OCI-LY7 (cell line): ENCODE data around the gene DDX27. TPM values are rescaled to one million over a fixed set of nuclear protein-coding genes. Genes with fewer than 3 reads are reported as not detected.
A peak's percentile ranks its signal among the peaks of the same experiment; 100 is the strongest.

Source experiments
- BruUV-seq: library from RNA; stranded (reverse); fragments of 400-500 nt; replicated peaks from 2 replicates; lab custom pipeline; 2021; lab: Mats Ljungman, UMichigan
- CTCF ChIA-PET: fragments of 300-600 bp; sonication (Branson Sonifier 250); formaldehyde crosslinking; loops from one replicate; lab custom pipeline; 2022; ENCODE audit warnings: antibody characterized with exemption; ENCODE audit not compliant: unreplicated experiment; lab: Charles Lee
- POLR2A ChIA-PET: fragments of 300-600 bp; sonication (Branson Sonifier 250); formaldehyde crosslinking; loops from one replicate; lab custom pipeline; 2022; ENCODE audit warnings: antibody characterized with exemption; lab: Charles Lee
- DNase-seq: peaks from one replicate; pipeline ENCODE4 v3.0.0-alpha.2; 2015; ENCODE audit warnings: low spot score
- H2AFZ ChIP-seq: fragments of 200-600 bp; sonication (generic), shearing (Covaris generic); 2 replicates; pipeline ENCODE4 v1.6.1; 2014; ENCODE audit warnings: mild to moderate bottlenecking, antibody characterized with exemption, low read length, moderate library complexity
- H3K27ac ChIP-seq: fragments of 200-600 bp; sonication (generic); 2 replicates; pipeline ENCODE4 v1.5.1; 2014; ENCODE audit warnings: mixed run types, low read depth, mild to moderate bottlenecking, moderate library complexity, low read length, inconsistent platforms; ENCODE audit not compliant: poor library complexity, severe bottlenecking
- H3K36me3 ChIP-seq: fragments of 200-600 bp; sonication (generic); 2 replicates; pipeline ENCODE4 v1.6.1; 2014; ENCODE audit warnings: mild to moderate bottlenecking, antibody characterized with exemption, low read length, moderate library complexity, mixed read lengths; ENCODE audit not compliant: insufficient read depth
- H3K4me1 ChIP-seq: fragments of 200-600 bp; sonication (generic); 2 replicates; pipeline ENCODE4 v1.5.1; 2014; ENCODE audit warnings: mild to moderate bottlenecking, low read length; ENCODE audit not compliant: insufficient read depth, poor library complexity, severe bottlenecking
- H3K4me2 ChIP-seq: fragments of 200-600 bp; sonication (generic); 2 replicates; pipeline ENCODE4 v1.6.1; 2014; ENCODE audit warnings: mild to moderate bottlenecking, low read length
- H3K4me3 ChIP-seq: fragments of 200-600 bp; sonication (generic); 2 replicates; pipeline ENCODE4 v1.5.1; 2014; ENCODE audit warnings: mild to moderate bottlenecking, low read depth, low read length; ENCODE audit not compliant: poor library complexity, severe bottlenecking
- H3K79me2 ChIP-seq: fragments of 200-600 bp; sonication (generic); 2 replicates; pipeline ENCODE4 v1.6.1; 2016; ENCODE audit warnings: low read depth, mild to moderate bottlenecking, low read length, moderate library complexity, mixed read lengths; ENCODE audit not compliant: insufficient read depth
- H3K9me2 ChIP-seq: fragments of 200-600 bp; sonication (generic); 2 replicates; pipeline ENCODE4 v1.6.1; 2016; ENCODE audit warnings: mild to moderate bottlenecking, low read length, mixed read lengths; ENCODE audit not compliant: insufficient read depth
- H3K9me3 ChIP-seq: fragments of 200-600 bp; sonication (generic); 2 replicates; pipeline ENCODE4 v1.6.1; 2014; ENCODE audit warnings: mild to moderate bottlenecking, mixed run types, low read length, mixed read lengths
- H4K20me1 ChIP-seq: fragments of 200-600 bp; sonication (generic); 2 replicates; pipeline ENCODE4 v1.6.1; 2014; ENCODE audit warnings: mild to moderate bottlenecking, antibody characterized with exemption, low read length, moderate library complexity, mixed read lengths; ENCODE audit not compliant: insufficient read depth
- EZH2phosphoT487 ChIP-seq: fragments of 200-600 bp; sonication (generic); IDR thresholded peaks from 2 replicates; pipeline ENCODE4 v1.6.1; 2018; ENCODE audit warnings: low read depth, borderline replicate concordance, mild to moderate bottlenecking, mixed run types, antibody characterized with exemption, low read length, moderate library complexity, mixed read lengths
- intact Hi-C: fragments of 100-400 bp; cut with micrococcal nuclease; formaldehyde crosslinking; loops from one replicate; pipeline ENCODE4 v1.10.0; 2022; ENCODE audit not compliant: unreplicated experiment
- total RNA-seq, 2 experiments: library from RNA; depleted of rRNA in 1 of 2; stranded (reverse); fragments of >200 nt in 1 of 2; shearing (Covaris generic) in 1 of 2; gene quantifications; 2 replicates each; pipeline ENCODE4 v1.2.3, GENCODE V29; 2014 to 2022
- TF ChIP-seq, protein P1 (sequence below): fragments of 200-600 bp; sonication (generic); conservative IDR thresholded peaks from 2 replicates; pipeline ENCODE4 v1.5.1; 2014; ENCODE audit warnings: mild to moderate bottlenecking, antibody characterized with exemption, low read length, moderate library complexity, mixed read lengths

The DDX27 gene
- total RNA-seq, 2 experiments from 2014 or later, result 53.9 to 57.0 TPM

- H3K4me1 ChIP-seq, result peaks cover 72% of the 10 kb centered on the region
- CTCF ChIA-PET, result no interaction called here
- DNase-seq, result no peak
- no TSS peak for BruUV-seq
- H3K79me2 ChIP-seq, result peaks cover 89% of the 10 kb centered on the region
- TF ChIP-seq EZH2phosphoT487, result no peak
- TF ChIP-seq, protein P1, sequence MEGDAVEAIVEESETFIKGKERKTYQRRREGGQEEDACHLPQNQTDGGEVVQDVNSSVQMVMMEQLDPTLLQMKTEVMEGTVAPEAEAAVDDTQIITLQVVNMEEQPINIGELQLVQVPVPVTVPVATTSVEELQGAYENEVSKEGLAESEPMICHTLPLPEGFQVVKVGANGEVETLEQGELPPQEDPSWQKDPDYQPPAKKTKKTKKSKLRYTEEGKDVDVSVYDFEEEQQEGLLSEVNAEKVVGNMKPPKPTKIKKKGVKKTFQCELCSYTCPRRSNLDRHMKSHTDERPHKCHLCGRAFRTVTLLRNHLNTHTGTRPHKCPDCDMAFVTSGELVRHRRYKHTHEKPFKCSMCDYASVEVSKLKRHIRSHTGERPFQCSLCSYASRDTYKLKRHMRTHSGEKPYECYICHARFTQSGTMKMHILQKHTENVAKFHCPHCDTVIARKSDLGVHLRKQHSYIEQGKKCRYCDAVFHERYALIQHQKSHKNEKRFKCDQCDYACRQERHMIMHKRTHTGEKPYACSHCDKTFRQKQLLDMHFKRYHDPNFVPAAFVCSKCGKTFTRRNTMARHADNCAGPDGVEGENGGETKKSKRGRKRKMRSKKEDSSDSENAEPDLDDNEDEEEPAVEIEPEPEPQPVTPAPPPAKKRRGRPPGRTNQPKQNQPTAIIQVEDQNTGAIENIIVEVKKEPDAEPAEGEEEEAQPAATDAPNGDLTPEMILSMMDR, result no peak
- POLR2A ChIA-PET, result no interaction called here
- no peaks in the 10 kb centered on the region for H3K9me2 ChIP-seq
- H3K27ac ChIP-seq, result no peak overlapping the region
- H4K20me1 ChIP-seq, result peaks cover 86% of the 10 kb centered on the region
- H3K36me3 ChIP-seq, result peaks cover 100% of the 10 kb centered on the region
- intact Hi-C loops, result no loop called here
- peak overlapping the region; percentile 95 for H3K4me2 ChIP-seq
- no peaks in the 10 kb centered on the region; the same call in 1 of the 2 replicates for H3K9me3 ChIP-seq
- peak overlapping the region; percentile 46 for H3K4me3 ChIP-seq
- H2AFZ ChIP-seq, result no peak overlapping the region
Measured at GRCh38 chr20:49284818-49285217, 65.6 kb downstream of the DDX27 start.

DNA sequence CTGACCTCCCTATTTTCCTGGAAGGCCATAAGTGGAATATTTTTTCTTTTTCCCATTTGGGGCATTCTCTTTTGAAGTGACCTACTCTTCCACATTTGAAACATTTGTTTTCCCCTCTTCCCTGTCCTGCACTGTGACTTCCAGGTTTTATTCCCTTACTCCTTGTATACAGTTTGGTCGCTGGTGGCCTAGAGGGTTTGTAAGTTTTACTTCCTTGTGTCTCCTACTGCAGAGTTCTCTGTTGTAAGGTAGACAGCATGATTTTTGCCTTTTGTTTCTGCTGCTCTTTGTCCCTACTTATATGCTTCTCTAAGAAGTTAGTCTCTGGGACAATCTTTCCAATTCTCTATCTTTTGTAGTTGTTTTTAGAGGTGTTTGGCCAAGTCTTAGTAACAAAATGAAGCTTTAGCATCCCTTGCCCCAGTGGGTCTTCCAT is 66.0 kb downstream of the DDX27 start:
- Histone ChIP-seq H3K9me2 (no peaks in the 10 kb centered on the region), H3K4me2 (peak overlapping the region; percentile 95), H3K4me3 (peak overlapping the region; percentile 46), H2AFZ (no peak overlapping the region), H3K4me1 (peaks cover 68% of the 10 kb centered on the region), H3K79me2 (peaks cover 85% of the 10 kb centered on the region), H3K9me3 (no peaks in the 10 kb centered on the region; the same call in 1 of the 2 replicates), H3K27ac (no peak overlapping the region), H3K36me3 (peaks cover 100% of the 10 kb centered on the region), H4K20me1 (peaks cover 82% of the 10 kb centered on the region)
- no TSS peak for BruUV-seq
- ChIA-PET CTCF (no interaction called here), POLR2A (no interaction called here)
- TF ChIP-seq, protein P1, result no peak
- no peak for TF ChIP-seq EZH2phosphoT487
- intact Hi-C loops, result no loop called here
- peak; percentile 10 for DNase-seq

DNA sequence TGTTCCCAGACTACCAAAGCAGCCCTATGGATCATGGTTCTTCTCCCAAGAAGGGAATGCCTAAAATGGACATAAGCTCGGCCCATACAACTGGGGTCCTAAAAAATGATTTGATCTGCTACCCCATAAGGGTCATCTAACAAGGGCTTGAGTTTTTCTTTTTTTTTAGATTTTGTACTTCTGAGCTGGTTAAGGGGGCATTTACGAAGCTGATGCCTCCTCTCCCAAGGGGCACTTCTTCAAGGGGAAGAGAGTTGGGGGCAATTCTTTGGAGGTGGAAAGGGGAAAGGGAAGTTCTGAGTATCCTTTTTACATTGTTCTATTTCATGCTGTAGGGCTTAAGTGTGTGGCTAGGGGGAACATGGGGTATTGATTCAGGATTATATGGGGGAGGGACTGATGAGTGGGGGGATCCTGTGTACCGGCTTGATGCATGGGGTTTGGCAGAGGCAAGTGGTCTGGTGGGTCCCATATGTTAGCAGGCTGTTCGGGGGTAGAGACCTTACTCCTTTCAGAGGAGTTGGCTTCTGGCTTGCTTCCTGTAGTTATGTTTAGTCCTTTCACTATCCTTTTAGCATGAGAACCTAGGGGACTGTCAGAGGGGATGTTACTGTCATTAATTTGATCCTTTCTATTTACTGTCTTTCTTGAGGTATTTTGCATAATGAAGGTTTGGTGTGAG is 66.7 kb downstream of the DDX27 start:
- H3K4me3 ChIP-seq, result peak overlapping the region; percentile 46
- H3K9me2 ChIP-seq, result no peaks in the 10 kb centered on the region
- intact Hi-C loops, result no loop called here
- peak overlapping the region; percentile 95 for H3K4me2 ChIP-seq
- peaks cover 62% of the 10 kb centered on the region for H3K4me1 ChIP-seq
- no peak overlapping the region for H3K27ac ChIP-seq
- no peaks in the 10 kb centered on the region; the same call in 1 of the 2 replicates for H3K9me3 ChIP-seq
- ChIA-PET POLR2A (no interaction called here), CTCF (no interaction called here)
- BruUV-seq, result no TSS peak
- TF ChIP-seq, protein P1, result no peak
- TF ChIP-seq EZH2phosphoT487, result no peak
- DNase-seq, result no peak
- H4K20me1 ChIP-seq, result peaks cover 75% of the 10 kb centered on the region
- peaks cover 100% of the 10 kb centered on the region for H3K36me3 ChIP-seq
- H3K79me2 ChIP-seq, result peaks cover 78% of the 10 kb centered on the region
- no peak overlapping the region for H2AFZ ChIP-seq
